ENCODE results near the gene GALNT2. TPM values are rescaled to one million over a fixed set of nuclear protein-coding genes. Genes with fewer than 3 reads are reported as not detected.
A peak's percentile ranks its signal among the peaks of the same experiment; 100 is the strongest.

The GALNT2 gene
- polyA plus RNA-seq, 1 of the 3 experiments (the other 2 are of a cell fraction), result 118 TPM

GRCh38 chr1:230104395-230105244, 37.6 kb downstream of the GALNT2 start (continued):
- TF ChIP-seq FOXM1 (IDR thresholded peaks at IDR 0.05; ENCODE audit: low read depth) (peak; percentile 79; the same call in 1 of the 2 replicates), TEAD4 (IDR thresholded peaks at IDR 0.05; ENCODE audit: borderline replicate concordance, insufficient read depth) (peak; percentile 98), MAX (IDR thresholded peaks at IDR 0.05; ENCODE audit: low read depth) (peak; percentile 69), PBX3 (IDR thresholded peaks at IDR 0.05) (peak; percentile 89), GATA2 (CRISPR knock-in tag; IDR thresholded peaks at IDR 0.05) (no peak), FOSL2 (IDR thresholded peaks at IDR 0.05; ENCODE audit: borderline replicate concordance, low read depth) (peak; percentile 99), ELF1 (IDR thresholded peaks at IDR 0.05) (peak; percentile 59), IRF3 (IDR thresholded peaks at IDR 0.05; ENCODE audit: low read depth, low read length) (no peak)

GRCh38 chr1:230105245-230105753, 38.3 kb downstream of the GALNT2 start:
- ChIA-PET CTCF (no interaction called here), POLR2A (no interaction called here)
- Histone ChIP-seq H3K9ac (peak overlapping the region; percentile 40; the same call in 1 of the 2 replicates), H3K36me3 (replicated peaks in 1 of 2; ENCODE audit: control insufficient read depth in 1 of 2, insufficient read depth in 2 of 2, low read length in 1 of 2) (peaks cover 0 to 3% of the 10 kb centered on the region in 2 experiments), H3K9me2 (no peaks in the 10 kb centered on the region), H3K4me3 (ENCODE audit: low read depth in 2 of 2, low read length in 1 of 2) (peak overlapping the region; percentile 1 to 42; a peak in 2 of 4 replicates), H3K4me2 (peak overlapping the region; percentile 67), H4K20me1 (ENCODE audit: insufficient read depth) (peaks cover 8% of the 10 kb centered on the region), H3K27ac (ENCODE audit: low read depth in 2 of 2, low read length in 1 of 2) (peak overlapping the region; percentile 85 to 88), H3K9me3 (no peaks in the 10 kb centered on the region), H3K79me2 (ENCODE audit: insufficient read depth) (peaks cover 72% of the 10 kb centered on the region), H3K27me3 (ENCODE audit: insufficient read depth) (no peaks in the 10 kb centered on the region), H3F3A (replicated peaks; ENCODE audit: insufficient read depth) (peaks cover 19% of the 10 kb centered on the region), H3K4me1 (ENCODE audit: control insufficient read depth in 1 of 2, insufficient read depth in 2 of 2, low read depth in 1 of 2, low read length in 1 of 2) (peaks cover 52 to 58% of the 10 kb centered on the region in 2 experiments), H2AFZ (ENCODE audit: low read depth) (no peak overlapping the region)
- TF ChIP-seq MEF2A (IDR thresholded peaks at IDR 0.05; ENCODE audit: borderline replicate concordance, low read depth) (no peak), SMC3 (IDR thresholded peaks at IDR 0.05; ENCODE audit: low read depth, low read length) (no peak), MXI1 (IDR thresholded peaks at IDR 0.05; ENCODE audit: low read depth, low read length) (no peak), NRF1 (IDR thresholded peaks at IDR 0.05; ENCODE audit: low read depth, low read length) (no peak), TEAD4 (IDR thresholded peaks at IDR 0.05; ENCODE audit: borderline replicate concordance, insufficient read depth) (no peak), FOXJ3 (CRISPR knock-in tag; IDR thresholded peaks at IDR 0.05) (no peak), YY1 (IDR thresholded peaks at IDR 0.05; ENCODE audit: low read depth) (no peak), RFX5 (IDR thresholded peaks at IDR 0.05; ENCODE audit: low read length) (no peak), CTCF (IDR thresholded peaks at IDR 0.05) (no peak), TCF12 (IDR thresholded peaks at IDR 0.05) (no peak), REST (IDR thresholded peaks at IDR 0.05; ENCODE audit: low read depth, low read length) (no peak), USF2 (IDR thresholded peaks at IDR 0.05; ENCODE audit: borderline replicate concordance, low read depth, low read length) (no peak)
- DNase-seq, result no peak
- 77% methylated on average over 12 of the region's 12 CpGs for WGBS (ENCODE audit: low lambda C conversion rate)
